HEK293 (cell line): Measurements from ENCODE around the gene ANK2.

Source experiments
- CTCF ChIA-PET: fragments of 350-600 bp; formaldehyde crosslinking; extraction: SDS; loops from one replicate; lab custom pipeline; 2021; ENCODE audit warnings: antibody characterized with exemption; lab: Yijun Ruan, JAX
- POLR2A ChIA-PET: fragments of 300-600 bp; formaldehyde crosslinking; extraction: SDS; loops from one replicate; lab custom pipeline; 2020; ENCODE audit warnings: antibody characterized with exemption, inconsistent platforms; lab: Yijun Ruan, JAX
- H3K27ac ChIP-seq: fragments of 200-500 bp; sonication (Bioruptor generic); 2 replicates; pipeline ENCODE4 v1.5.1; 2014; ENCODE audit warnings: low read depth, low read length, control low read depth, inconsistent platforms; ENCODE audit errors: extremely low read depth
- H3K36me3 ChIP-seq, 2 experiments: fragments of 200-500 bp in 1 of 2; sonication (Bioruptor generic) in 1 of 2; 1 replicate in 1 of 2; 2 replicates in 1 of 2; pipeline ENCODE4 v1.5.1; 2014 to 2017; ENCODE audit warnings: inconsistent platforms in 2 of 2, low read length in 2 of 2; ENCODE audit not compliant: control insufficient read depth in 2 of 2, insufficient read depth in 1 of 2
- H3K4me1 ChIP-seq: fragments of 200-500 bp; sonication (Bioruptor generic); 2 replicates; pipeline ENCODE4 v1.5.1; 2014; ENCODE audit warnings: mild to moderate bottlenecking, low read length, inconsistent platforms; ENCODE audit not compliant: control insufficient read depth, insufficient read depth
- H3K4me3 ChIP-seq: 2 replicates; pipeline ENCODE4 v1.5.1; 2011; ENCODE audit warnings: low read depth, mild to moderate bottlenecking, control low read depth, low read length, moderate library complexity
- H3K9me3 ChIP-seq: fragments of 200-500 bp; sonication (Bioruptor generic); 2 replicates; pipeline ENCODE4 v1.5.1; 2014; ENCODE audit warnings: low read depth, low read length, inconsistent platforms; ENCODE audit not compliant: control insufficient read depth, insufficient read depth
- GLI4 ChIP-seq: fragments of 450-650 bp; formaldehyde crosslinking; IDR thresholded peaks from 2 replicates; pipeline ENCODE4 v1.5.1; 2016; ENCODE audit warnings: missing biosample characterization, missing genetic modification characterization
- GLIS2 ChIP-seq: fragments of 450-650 bp; formaldehyde crosslinking; IDR thresholded peaks from 2 replicates; pipeline ENCODE4 v1.5.1; 2016; ENCODE audit warnings: missing biosample characterization, missing genetic modification characterization
- IKZF3 ChIP-seq: fragments of 450-650 bp; IDR thresholded peaks from 2 replicates; pipeline ENCODE4 v1.5.0; 2018; ENCODE audit warnings: missing biosample characterization, mild to moderate bottlenecking, missing genetic modification characterization, moderate library complexity
- KLF16 ChIP-seq: fragments of 450-650 bp; formaldehyde crosslinking; IDR thresholded peaks from 2 replicates; pipeline ENCODE4 v1.5.1; 2017; ENCODE audit warnings: missing biosample characterization, missing genetic modification characterization
- OVOL3 ChIP-seq: fragments of 450-650 bp; formaldehyde crosslinking; IDR thresholded peaks from 2 replicates; pipeline ENCODE4 v1.5.1; 2016; ENCODE audit warnings: missing biosample characterization, missing genetic modification characterization
- SCRT2 ChIP-seq: fragments of 450-650 bp; formaldehyde crosslinking; IDR thresholded peaks from 2 replicates; pipeline ENCODE4 v1.5.1; 2016; ENCODE audit warnings: missing biosample characterization, missing genetic modification characterization
- SETDB1 ChIP-seq: IDR thresholded peaks from one replicate; pipeline ENCODE4 v1.6.1; 2017; ENCODE audit warnings: mild to moderate bottlenecking, low read length, moderate library complexity, mixed read lengths; ENCODE audit not compliant: insufficient read length
- YY1 ChIP-seq: fragments of 450-650 bp; formaldehyde crosslinking; IDR thresholded peaks from 2 replicates; pipeline ENCODE4 v1.5.1; 2018; ENCODE audit warnings: missing biosample characterization, missing genetic modification characterization
- YY2 ChIP-seq: fragments of 450-650 bp; formaldehyde crosslinking; IDR thresholded peaks from 2 replicates; pipeline ENCODE4 v1.5.1; 2016; ENCODE audit warnings: missing biosample characterization, missing genetic modification characterization
- ZBTB17 ChIP-seq: fragments of 450-650 bp; formaldehyde crosslinking; IDR thresholded peaks from 2 replicates; pipeline ENCODE4 v1.5.1; 2016; ENCODE audit warnings: missing biosample characterization, missing genetic modification characterization
- ZNF214 ChIP-seq: fragments of 450-650 bp; formaldehyde crosslinking; IDR thresholded peaks from 2 replicates; pipeline ENCODE4 v1.5.1; 2017; ENCODE audit warnings: missing biosample characterization, mild to moderate bottlenecking, missing genetic modification characterization, borderline replicate concordance
- ZNF324 ChIP-seq: fragments of 450-650 bp; formaldehyde crosslinking; IDR thresholded peaks from 2 replicates; pipeline ENCODE4 v1.5.1; 2016; ENCODE audit warnings: missing biosample characterization, missing genetic modification characterization
- ZNF510 ChIP-seq: fragments of 450-650 bp; formaldehyde crosslinking; IDR thresholded peaks from 2 replicates; pipeline ENCODE4 v1.5.1; 2018; ENCODE audit warnings: mild to moderate bottlenecking, missing genetic modification characterization, missing biosample characterization; ENCODE audit not compliant: insufficient replicate concordance
- ZNF521 ChIP-seq: fragments of 450-650 bp; formaldehyde crosslinking; IDR thresholded peaks from 2 replicates; pipeline ENCODE4 v1.5.1; 2017; ENCODE audit warnings: missing biosample characterization, mild to moderate bottlenecking, missing genetic modification characterization
- ZNF561 ChIP-seq: fragments of 450-650 bp; IDR thresholded peaks from 2 replicates; pipeline ENCODE4 v1.5.1; 2018; ENCODE audit warnings: missing biosample characterization, missing genetic modification characterization, borderline replicate concordance
- ZNF600 ChIP-seq: fragments of 450-650 bp; formaldehyde crosslinking; IDR thresholded peaks from 2 replicates; pipeline ENCODE4 v1.5.1; 2016; ENCODE audit warnings: missing biosample characterization, missing genetic modification characterization
- ZNF624 ChIP-seq: fragments of 450-650 bp; formaldehyde crosslinking; IDR thresholded peaks from 2 replicates; pipeline ENCODE4 v1.5.1; 2017; ENCODE audit warnings: missing biosample characterization, missing genetic modification characterization
- ZNF658 ChIP-seq: fragments of 450-650 bp; formaldehyde crosslinking; IDR thresholded peaks from 2 replicates; pipeline ENCODE4; 2016; ENCODE audit warnings: missing biosample characterization, missing genetic modification characterization
- ZNF791 ChIP-seq: fragments of 450-650 bp; formaldehyde crosslinking; IDR thresholded peaks from 2 replicates; pipeline ENCODE4 v1.5.1; 2016; ENCODE audit warnings: missing biosample characterization, missing genetic modification characterization
- ZNF843 ChIP-seq: fragments of 450-650 bp; formaldehyde crosslinking; IDR thresholded peaks from 2 replicates; pipeline ENCODE4 v1.5.1; 2016; ENCODE audit warnings: missing biosample characterization, missing genetic modification characterization
- ZSCAN23 ChIP-seq: fragments of 450-650 bp; formaldehyde crosslinking; IDR thresholded peaks from 2 replicates; pipeline ENCODE4 v1.5.1; 2016; ENCODE audit warnings: missing biosample characterization, missing genetic modification characterization
- TF ChIP-seq, protein P1 (sequence below): fragments of 450-650 bp; formaldehyde crosslinking; IDR thresholded peaks from 2 replicates; pipeline ENCODE4 v1.5.1; 2016; ENCODE audit warnings: missing biosample characterization, missing genetic modification characterization
- TF ChIP-seq, protein P2 (sequence below): fragments of 450-650 bp; formaldehyde crosslinking; IDR thresholded peaks from 2 replicates; pipeline ENCODE4 v1.5.1; 2016; ENCODE audit warnings: missing biosample characterization, missing genetic modification characterization
- TF ChIP-seq, protein P3 (sequence below): fragments of 450-650 bp; formaldehyde crosslinking; IDR thresholded peaks from 2 replicates; pipeline ENCODE4 v1.5.1; 2017; ENCODE audit warnings: missing biosample characterization, missing genetic modification characterization
- TF ChIP-seq, protein P4 (sequence below): fragments of 450-650 bp; formaldehyde crosslinking; IDR thresholded peaks from 2 replicates; pipeline ENCODE4 v1.5.1; 2017; ENCODE audit warnings: missing biosample characterization, missing genetic modification characterization
- TF ChIP-seq, protein P5 (sequence below): fragments of 450-650 bp; formaldehyde crosslinking; IDR thresholded peaks from 2 replicates; pipeline ENCODE4 v1.5.1; 2016; ENCODE audit warnings: missing biosample characterization, missing genetic modification characterization
- TF ChIP-seq, protein P6 (sequence below): fragments of 450-650 bp; formaldehyde crosslinking; IDR thresholded peaks from 2 replicates; pipeline ENCODE4 v1.5.1; 2017; ENCODE audit warnings: missing biosample characterization, missing genetic modification characterization

ANK2 gene

DNA sequence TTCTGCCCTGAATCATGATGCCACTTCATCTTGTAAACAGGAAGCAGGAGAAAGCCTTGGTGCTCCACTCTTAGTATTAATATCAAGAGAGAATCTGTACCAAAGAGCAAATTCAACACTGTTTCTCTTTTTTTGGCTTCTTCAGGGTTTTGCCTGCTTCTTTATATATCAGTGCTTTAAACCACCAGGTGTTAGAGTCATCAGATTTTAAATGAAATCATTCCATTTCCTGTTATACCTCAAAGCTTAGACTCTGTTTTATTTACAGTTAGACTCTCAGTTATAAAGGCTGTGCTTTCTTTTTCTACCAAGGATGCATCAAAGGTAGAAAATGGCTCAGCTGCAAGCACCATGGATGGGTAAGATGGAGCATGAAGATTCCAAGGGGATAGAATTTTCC lies 361.2 kb downstream of the ANK2 start:
- H3K36me3 ChIP-seq = no peaks in the 10 kb centered on the region
- TF ChIP-seq ZNF843 (tag by site-specific recombination) = no peak
- no peak for TF ChIP-seq GLI4 (tag by site-specific recombination)
- TF ChIP-seq ZNF510 (tag by site-specific recombination) = no peak
- TF ChIP-seq SETDB1 = no peak
- TF ChIP-seq SCRT2 (tag by site-specific recombination) = no peak
- no peak for TF ChIP-seq ZNF658 (tag by site-specific recombination)
- TF ChIP-seq IKZF3 (tag by site-specific recombination) = no peak
- no peak for TF ChIP-seq ZBTB17
- TF ChIP-seq YY2 (tag by site-specific recombination) = no peak
- TF ChIP-seq, protein P1, sequence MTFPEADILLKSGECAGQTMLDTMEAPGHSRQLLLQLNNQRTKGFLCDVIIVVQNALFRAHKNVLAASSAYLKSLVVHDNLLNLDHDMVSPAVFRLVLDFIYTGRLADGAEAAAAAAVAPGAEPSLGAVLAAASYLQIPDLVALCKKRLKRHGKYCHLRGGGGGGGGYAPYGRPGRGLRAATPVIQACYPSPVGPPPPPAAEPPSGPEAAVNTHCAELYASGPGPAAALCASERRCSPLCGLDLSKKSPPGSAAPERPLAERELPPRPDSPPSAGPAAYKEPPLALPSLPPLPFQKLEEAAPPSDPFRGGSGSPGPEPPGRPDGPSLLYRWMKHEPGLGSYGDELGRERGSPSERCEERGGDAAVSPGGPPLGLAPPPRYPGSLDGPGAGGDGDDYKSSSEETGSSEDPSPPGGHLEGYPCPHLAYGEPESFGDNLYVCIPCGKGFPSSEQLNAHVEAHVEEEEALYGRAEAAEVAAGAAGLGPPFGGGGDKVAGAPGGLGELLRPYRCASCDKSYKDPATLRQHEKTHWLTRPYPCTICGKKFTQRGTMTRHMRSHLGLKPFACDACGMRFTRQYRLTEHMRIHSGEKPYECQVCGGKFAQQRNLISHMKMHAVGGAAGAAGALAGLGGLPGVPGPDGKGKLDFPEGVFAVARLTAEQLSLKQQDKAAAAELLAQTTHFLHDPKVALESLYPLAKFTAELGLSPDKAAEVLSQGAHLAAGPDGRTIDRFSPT = no peak
- TF ChIP-seq ZSCAN23 (tag by site-specific recombination) = no peak
- TF ChIP-seq ZNF791 = no peak
- TF ChIP-seq, protein P2, sequence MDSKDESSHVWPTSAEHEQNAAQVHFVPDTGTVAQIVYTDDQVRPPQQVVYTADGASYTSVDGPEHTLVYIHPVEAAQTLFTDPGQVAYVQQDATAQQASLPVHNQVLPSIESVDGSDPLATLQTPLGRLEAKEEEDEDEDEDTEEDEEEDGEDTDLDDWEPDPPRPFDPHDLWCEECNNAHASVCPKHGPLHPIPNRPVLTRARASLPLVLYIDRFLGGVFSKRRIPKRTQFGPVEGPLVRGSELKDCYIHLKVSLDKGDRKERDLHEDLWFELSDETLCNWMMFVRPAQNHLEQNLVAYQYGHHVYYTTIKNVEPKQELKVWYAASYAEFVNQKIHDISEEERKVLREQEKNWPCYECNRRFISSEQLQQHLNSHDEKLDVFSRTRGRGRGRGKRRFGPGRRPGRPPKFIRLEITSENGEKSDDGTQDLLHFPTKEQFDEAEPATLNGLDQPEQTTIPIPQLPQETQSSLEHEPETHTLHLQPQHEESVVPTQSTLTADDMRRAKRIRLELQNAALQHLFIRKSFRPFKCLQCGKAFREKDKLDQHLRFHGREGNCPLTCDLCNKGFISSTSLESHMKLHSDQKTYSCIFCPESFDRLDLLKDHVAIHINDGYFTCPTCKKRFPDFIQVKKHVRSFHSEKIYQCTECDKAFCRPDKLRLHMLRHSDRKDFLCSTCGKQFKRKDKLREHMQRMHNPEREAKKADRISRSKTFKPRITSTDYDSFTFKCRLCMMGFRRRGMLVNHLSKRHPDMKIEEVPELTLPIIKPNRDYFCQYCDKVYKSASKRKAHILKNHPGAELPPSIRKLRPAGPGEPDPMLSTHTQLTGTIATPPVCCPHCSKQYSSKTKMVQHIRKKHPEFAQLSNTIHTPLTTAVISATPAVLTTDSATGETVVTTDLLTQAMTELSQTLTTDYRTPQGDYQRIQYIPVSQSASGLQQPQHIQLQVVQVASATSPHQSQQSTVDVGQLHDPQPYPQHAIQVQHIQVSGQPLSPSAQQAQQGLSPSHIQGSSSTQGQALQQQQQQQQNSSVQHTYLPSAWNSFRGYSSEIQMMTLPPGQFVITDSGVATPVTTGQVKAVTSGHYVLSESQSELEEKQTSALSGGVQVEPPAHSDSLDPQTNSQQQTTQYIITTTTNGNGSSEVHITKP (tag by site-specific recombination) = no peak
- TF ChIP-seq ZNF324 (tag by site-specific recombination) = no peak
- TF ChIP-seq ZNF214 = no peak
- no peak for TF ChIP-seq ZNF521
- TF ChIP-seq KLF16 (tag by site-specific recombination) = no peak
- no peak for TF ChIP-seq GLIS2 (tag by site-specific recombination)
- TF ChIP-seq, all 188 proteins: peak for 0
- POLR2A ChIA-PET = no interaction called here

DNA sequence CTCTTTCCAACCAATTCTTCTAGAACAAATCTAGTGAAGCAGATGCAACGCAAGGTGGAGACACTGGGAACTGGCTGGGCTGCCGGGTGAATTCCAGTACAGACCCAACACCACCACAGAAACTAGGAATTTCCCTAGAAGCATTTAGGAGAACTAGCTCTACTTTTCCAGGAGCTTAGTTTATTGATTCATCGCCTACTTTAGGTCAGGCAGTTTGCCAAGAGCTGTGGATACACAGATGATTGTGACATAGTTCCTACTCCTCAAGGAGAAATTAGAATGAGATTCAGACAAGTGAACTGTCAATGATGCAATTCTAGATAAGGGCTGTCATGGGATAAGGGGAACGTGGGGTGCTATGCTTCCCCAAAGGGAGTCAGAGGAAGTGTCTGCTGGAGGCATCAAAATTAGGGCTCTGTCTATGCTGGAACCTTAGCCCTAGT lies 362.1 kb downstream of the ANK2 start:
- Histone ChIP-seq H3K4me1 (no peaks in the 10 kb centered on the region), H3K27ac (no peak overlapping the region), H3K4me3 (no peak overlapping the region), H3K36me3 (no peaks in the 10 kb centered on the region), H3K9me3 (no peaks in the 10 kb centered on the region)
- ChIA-PET POLR2A (no interaction called here), CTCF (no interaction called here)
- TF ChIP-seq, protein P3, sequence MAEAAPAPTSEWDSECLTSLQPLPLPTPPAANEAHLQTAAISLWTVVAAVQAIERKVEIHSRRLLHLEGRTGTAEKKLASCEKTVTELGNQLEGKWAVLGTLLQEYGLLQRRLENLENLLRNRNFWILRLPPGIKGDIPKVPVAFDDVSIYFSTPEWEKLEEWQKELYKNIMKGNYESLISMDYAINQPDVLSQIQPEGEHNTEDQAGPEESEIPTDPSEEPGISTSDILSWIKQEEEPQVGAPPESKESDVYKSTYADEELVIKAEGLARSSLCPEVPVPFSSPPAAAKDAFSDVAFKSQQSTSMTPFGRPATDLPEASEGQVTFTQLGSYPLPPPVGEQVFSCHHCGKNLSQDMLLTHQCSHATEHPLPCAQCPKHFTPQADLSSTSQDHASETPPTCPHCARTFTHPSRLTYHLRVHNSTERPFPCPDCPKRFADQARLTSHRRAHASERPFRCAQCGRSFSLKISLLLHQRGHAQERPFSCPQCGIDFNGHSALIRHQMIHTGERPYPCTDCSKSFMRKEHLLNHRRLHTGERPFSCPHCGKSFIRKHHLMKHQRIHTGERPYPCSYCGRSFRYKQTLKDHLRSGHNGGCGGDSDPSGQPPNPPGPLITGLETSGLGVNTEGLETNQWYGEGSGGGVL (tag by site-specific recombination) = no peak
- TF ChIP-seq, protein P4, sequence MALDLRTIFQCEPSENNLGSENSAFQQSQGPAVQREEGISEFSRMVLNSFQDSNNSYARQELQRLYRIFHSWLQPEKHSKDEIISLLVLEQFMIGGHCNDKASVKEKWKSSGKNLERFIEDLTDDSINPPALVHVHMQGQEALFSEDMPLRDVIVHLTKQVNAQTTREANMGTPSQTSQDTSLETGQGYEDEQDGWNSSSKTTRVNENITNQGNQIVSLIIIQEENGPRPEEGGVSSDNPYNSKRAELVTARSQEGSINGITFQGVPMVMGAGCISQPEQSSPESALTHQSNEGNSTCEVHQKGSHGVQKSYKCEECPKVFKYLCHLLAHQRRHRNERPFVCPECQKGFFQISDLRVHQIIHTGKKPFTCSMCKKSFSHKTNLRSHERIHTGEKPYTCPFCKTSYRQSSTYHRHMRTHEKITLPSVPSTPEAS (tag by site-specific recombination) = no peak
- no peak for TF ChIP-seq YY1 (tag by site-specific recombination)
- no peak for TF ChIP-seq ZNF624 (tag by site-specific recombination)
- no peak for TF ChIP-seq OVOL3 (tag by site-specific recombination)
- no peak for TF ChIP-seq ZNF600 (tag by site-specific recombination)
- TF ChIP-seq, protein P5, sequence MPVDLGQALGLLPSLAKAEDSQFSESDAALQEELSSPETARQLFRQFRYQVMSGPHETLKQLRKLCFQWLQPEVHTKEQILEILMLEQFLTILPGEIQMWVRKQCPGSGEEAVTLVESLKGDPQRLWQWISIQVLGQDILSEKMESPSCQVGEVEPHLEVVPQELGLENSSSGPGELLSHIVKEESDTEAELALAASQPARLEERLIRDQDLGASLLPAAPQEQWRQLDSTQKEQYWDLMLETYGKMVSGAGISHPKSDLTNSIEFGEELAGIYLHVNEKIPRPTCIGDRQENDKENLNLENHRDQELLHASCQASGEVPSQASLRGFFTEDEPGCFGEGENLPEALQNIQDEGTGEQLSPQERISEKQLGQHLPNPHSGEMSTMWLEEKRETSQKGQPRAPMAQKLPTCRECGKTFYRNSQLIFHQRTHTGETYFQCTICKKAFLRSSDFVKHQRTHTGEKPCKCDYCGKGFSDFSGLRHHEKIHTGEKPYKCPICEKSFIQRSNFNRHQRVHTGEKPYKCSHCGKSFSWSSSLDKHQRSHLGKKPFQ (tag by site-specific recombination) = no peak
- TF ChIP-seq, protein P6, sequence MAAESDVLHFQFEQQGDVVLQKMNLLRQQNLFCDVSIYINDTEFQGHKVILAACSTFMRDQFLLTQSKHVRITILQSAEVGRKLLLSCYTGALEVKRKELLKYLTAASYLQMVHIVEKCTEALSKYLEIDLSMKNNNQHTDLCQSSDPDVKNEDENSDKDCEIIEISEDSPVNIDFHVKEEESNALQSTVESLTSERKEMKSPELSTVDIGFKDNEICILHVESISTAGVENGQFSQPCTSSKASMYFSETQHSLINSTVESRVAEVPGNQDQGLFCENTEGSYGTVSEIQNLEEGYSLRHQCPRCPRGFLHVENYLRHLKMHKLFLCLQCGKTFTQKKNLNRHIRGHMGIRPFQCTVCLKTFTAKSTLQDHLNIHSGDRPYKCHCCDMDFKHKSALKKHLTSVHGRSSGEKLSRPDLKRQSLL (tag by site-specific recombination) = no peak
- no peak for TF ChIP-seq ZNF561 (tag by site-specific recombination)

More for the DNA sequence above, 361.2 kb downstream of the ANK2 start:
- Histone ChIP-seq H3K4me1 (no peaks in the 10 kb centered on the region), H3K9me3 (no peaks in the 10 kb centered on the region), H3K27ac (no peak overlapping the region), H3K4me3 (no peak overlapping the region)
- CTCF ChIA-PET = no interaction called here
